Measurements from ENCODE around the gene CENPS. TPM values are rescaled to one million over a fixed set of nuclear protein-coding genes. Genes with fewer than 3 reads are reported as not detected.

Gene CENPS
- total RNA-seq, 2 donors from 2014 or later = 23.1 to 30.8 TPM

DNA sequence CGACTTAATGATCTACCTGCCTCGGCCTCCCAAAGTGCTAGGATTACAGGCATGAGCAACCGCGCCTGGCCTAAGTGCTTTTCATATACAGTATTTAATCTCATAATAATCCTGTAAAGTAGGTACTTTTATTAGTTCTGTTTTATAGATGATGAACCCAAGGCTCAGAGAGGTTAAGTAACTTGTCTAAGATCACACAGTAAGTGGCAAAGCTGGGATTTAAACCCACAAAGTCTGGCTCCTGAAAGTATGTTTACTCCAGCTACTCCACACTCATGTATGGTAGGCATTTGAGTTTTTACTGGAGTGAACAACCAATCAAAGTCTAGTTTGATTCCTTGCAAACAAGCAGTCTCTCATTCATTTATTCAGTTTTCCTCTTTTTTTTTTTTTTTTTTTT lies 39.8 kb downstream of the CENPS start:
- WGBS, 2 experiments (ENCODE audit: insufficient coverage in 1 of 2, insufficient read length in 1 of 2) = 99% methylated on average over 4 of the region's 4 CpGs; no CpG with 5 or more reads in 1 of the 2 experiments
- no peak for TF ChIP-seq CTCF (conservative IDR thresholded peaks at IDR 0.05)
- Mint-ChIP-seq H3K4me3 (no peak overlapping the region), H3K36me3 (ENCODE audit: low read depth) (peaks cover 36% of the 10 kb centered on the region), H3K27ac (no peak overlapping the region), H3K27me3 (ENCODE audit: insufficient read depth) (no peaks in the 10 kb centered on the region), H3K4me1 (peaks cover 6% of the 10 kb centered on the region), H3K9me3 (no peaks in the 10 kb centered on the region)
- no peak overlapping the region for H3K4me3 ChIP-seq (ENCODE audit: low read length)
- no peaks in the 10 kb centered on the region for H3K27me3 ChIP-seq (ENCODE audit: control insufficient read depth, insufficient read depth, low read length, poor library complexity, severe bottlenecking)
- peaks cover 41% of the 10 kb centered on the region for H3K36me3 ChIP-seq (ENCODE audit: control insufficient read depth, insufficient read depth, low read length)
- no peak for DNase-seq
- no peaks in the 10 kb centered on the region for H3K9me3 ChIP-seq (ENCODE audit: control insufficient read depth, low read length)
- H3K9ac ChIP-seq (ENCODE audit: extremely low read depth, low read length, poor library complexity, severe bottlenecking) = no peak overlapping the region
- no peak overlapping the region for H3K27ac ChIP-seq (ENCODE audit: low read depth, low read length)
- H3K4me1 ChIP-seq (ENCODE audit: control insufficient read depth, insufficient read depth, low read length) = peaks cover 2% of the 10 kb centered on the region

- Histone ChIP-seq H3K4me3 (ENCODE audit: low read length) (peak overlapping the region; percentile 86), H3K4me1 (ENCODE audit: control insufficient read depth, insufficient read depth, low read length) (peaks cover 8% of the 10 kb centered on the region), H3K36me3 (ENCODE audit: control insufficient read depth, insufficient read depth, low read length) (peaks cover 26% of the 10 kb centered on the region), H3K27me3 (ENCODE audit: control insufficient read depth, insufficient read depth, low read length, poor library complexity, severe bottlenecking) (no peaks in the 10 kb centered on the region), H3K9me3 (ENCODE audit: control insufficient read depth, low read length) (no peaks in the 10 kb centered on the region), H3K27ac (ENCODE audit: low read depth, low read length) (no peak overlapping the region), H3K9ac (ENCODE audit: extremely low read depth, low read length, poor library complexity, severe bottlenecking) (peak overlapping the region; percentile 66)
- WGBS, 2 experiments (ENCODE audit: insufficient coverage in 1 of 2, insufficient read length in 1 of 2) = 7 to 8% methylated on average over 9 to 23 of the region's 23 CpGs
- Mint-ChIP-seq H3K4me1 (peaks cover 13% of the 10 kb centered on the region), H3K36me3 (ENCODE audit: low read depth) (peaks cover 32% of the 10 kb centered on the region), H3K4me3 (peak overlapping the region; percentile 97), H3K27ac (peak overlapping the region; percentile 95), H3K9me3 (no peaks in the 10 kb centered on the region), H3K27me3 (ENCODE audit: insufficient read depth) (no peaks in the 10 kb centered on the region)
- no peak for DNase-seq
- TF ChIP-seq CTCF (conservative IDR thresholded peaks at IDR 0.05) = no peak
These were observed 41.4 kb downstream of the CENPS start for GRCh38 chr1:10471411-10472219.

DNA sequence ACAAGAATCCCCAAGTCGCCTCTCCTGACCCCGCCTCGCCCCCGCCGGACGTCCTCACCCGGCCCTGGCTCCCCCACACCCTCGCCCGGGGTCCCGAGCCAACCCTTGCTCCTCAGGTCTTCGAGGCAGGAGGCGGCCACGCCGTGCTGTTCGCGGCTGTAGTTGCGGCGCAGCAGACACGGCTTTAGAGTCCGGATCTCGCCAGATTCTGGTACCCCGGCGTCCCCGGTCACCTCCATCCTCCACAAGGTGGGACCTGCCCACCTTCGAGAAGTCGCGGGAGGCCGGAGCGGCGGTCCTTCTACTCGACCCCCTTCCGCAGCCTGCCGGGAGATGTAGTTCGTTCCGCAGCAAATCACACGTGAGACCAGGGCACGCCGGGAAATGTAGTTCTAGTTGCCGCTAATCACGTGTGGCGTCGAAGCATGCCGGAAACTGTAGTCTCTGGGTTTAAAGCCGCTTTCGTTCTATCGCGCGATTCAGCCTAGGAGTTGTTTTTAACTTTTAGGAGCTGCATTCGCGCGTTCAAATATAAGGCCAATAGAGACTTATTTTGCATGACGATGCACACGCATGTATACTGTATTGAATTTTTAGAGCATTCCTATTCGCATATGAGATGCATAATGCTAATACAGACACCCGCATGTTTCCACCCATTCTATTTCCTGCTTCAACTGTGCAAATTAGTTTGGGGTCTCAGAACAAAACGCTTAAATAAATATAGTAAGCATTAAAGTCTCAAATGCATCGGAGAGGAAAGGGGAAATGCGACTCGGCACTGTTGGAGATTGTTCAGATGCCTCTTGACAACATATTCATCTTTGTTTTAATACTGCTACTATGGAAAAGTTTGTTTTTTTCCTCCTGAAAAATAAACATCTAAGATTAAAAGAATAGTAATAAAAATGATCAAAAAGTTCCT lies 42.2 kb downstream of the CENPS start, which contains the start of gene DFFA:
TSS of gene DFFA (minus strand) at position 310 of the 925 bp plus-strand sequence. CDS start at position 239, 71 bp downstream.
- Mint-ChIP-seq H3K4me3 (peak within 1 kb of the TSS; percentile 97), H3K9me3 (no peaks in the 10 kb centered on the region)

More for the DNA sequence above, 42.2 kb downstream of the CENPS start, which contains the start of gene DFFA:
- no peaks in the 10 kb centered on the region for H3K27me3 ChIP-seq (ENCODE audit: control insufficient read depth, insufficient read depth, low read length, poor library complexity, severe bottlenecking)
- H3K36me3 Mint-ChIP-seq (ENCODE audit: low read depth) = peaks cover 28% of the 10 kb centered on the region
- no peak for TF ChIP-seq CTCF (conservative IDR thresholded peaks at IDR 0.05)
- peaks cover 8% of the 10 kb centered on the region for H3K4me1 ChIP-seq (ENCODE audit: control insufficient read depth, insufficient read depth, low read length)
- H3K36me3 ChIP-seq (ENCODE audit: control insufficient read depth, insufficient read depth, low read length) = peaks cover 28% of the 10 kb centered on the region
- peaks cover 8% of the 10 kb centered on the region for H3K4me1 Mint-ChIP-seq
- no peak within 1 kb of the TSS for H3K27ac ChIP-seq (ENCODE audit: low read depth, low read length)
- H3K4me3 ChIP-seq (ENCODE audit: low read length) = peak within 1 kb of the TSS; percentile 86
- H3K9me3 ChIP-seq (ENCODE audit: control insufficient read depth, low read length) = no peaks in the 10 kb centered on the region
- H3K27ac Mint-ChIP-seq = peak within 1 kb of the TSS; percentile 95
- H3K9ac ChIP-seq (ENCODE audit: extremely low read depth, low read length, poor library complexity, severe bottlenecking) = peak within 1 kb of the TSS; percentile 66
- DNase-seq = peak; percentile 99
- 2 to 3% methylated on average over 41 to 57 of the region's 59 CpGs for WGBS, 2 experiments (ENCODE audit: insufficient coverage in 1 of 2, insufficient read length in 1 of 2)
- H3K27me3 Mint-ChIP-seq (ENCODE audit: insufficient read depth) = no peaks in the 10 kb centered on the region
